Measurements from ENCODE around the gene ADARB1.

GRCh38 chr21:45170987-45171386 lies 96.6 kb downstream of the ADARB1 start:
- TF ChIP-seq, protein P1, sequence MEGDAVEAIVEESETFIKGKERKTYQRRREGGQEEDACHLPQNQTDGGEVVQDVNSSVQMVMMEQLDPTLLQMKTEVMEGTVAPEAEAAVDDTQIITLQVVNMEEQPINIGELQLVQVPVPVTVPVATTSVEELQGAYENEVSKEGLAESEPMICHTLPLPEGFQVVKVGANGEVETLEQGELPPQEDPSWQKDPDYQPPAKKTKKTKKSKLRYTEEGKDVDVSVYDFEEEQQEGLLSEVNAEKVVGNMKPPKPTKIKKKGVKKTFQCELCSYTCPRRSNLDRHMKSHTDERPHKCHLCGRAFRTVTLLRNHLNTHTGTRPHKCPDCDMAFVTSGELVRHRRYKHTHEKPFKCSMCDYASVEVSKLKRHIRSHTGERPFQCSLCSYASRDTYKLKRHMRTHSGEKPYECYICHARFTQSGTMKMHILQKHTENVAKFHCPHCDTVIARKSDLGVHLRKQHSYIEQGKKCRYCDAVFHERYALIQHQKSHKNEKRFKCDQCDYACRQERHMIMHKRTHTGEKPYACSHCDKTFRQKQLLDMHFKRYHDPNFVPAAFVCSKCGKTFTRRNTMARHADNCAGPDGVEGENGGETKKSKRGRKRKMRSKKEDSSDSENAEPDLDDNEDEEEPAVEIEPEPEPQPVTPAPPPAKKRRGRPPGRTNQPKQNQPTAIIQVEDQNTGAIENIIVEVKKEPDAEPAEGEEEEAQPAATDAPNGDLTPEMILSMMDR (tag by site-specific recombination; IDR thresholded peaks at IDR 0.05) = no peak
- no peak for TF ChIP-seq HOXA7 (CRISPR knock-in tag; IDR thresholded peaks at IDR 0.05; ENCODE audit: borderline replicate concordance)
- no peak for TF ChIP-seq REST (tag by site-specific recombination; IDR thresholded peaks at IDR 0.05)
- TF ChIP-seq ZNF560 (tag by site-specific recombination; IDR thresholded peaks at IDR 0.05; ENCODE audit: borderline replicate concordance) = no peak
- TF ChIP-seq ZBTB7A (tag by site-specific recombination; IDR thresholded peaks at IDR 0.05; ENCODE audit: low read depth) = no peak
- TF ChIP-seq ZNF366 (tag by site-specific recombination; conservative IDR thresholded peaks at IDR 0.05) = no peak
- TF ChIP-seq ZNF350 (tag by site-specific recombination; IDR thresholded peaks at IDR 0.05) = no peak
- TF ChIP-seq PBX3 (CRISPR knock-in tag; IDR thresholded peaks at IDR 0.05) = no peak
